ENCODE data around the gene TGFBI. TPM values are rescaled to one million over a fixed set of nuclear protein-coding genes. Genes with fewer than 3 reads are reported as not detected.

TGFBI gene
- total RNA-seq, 1 experiment from 2014 or later, result 142 TPM

- H3K4me1 Mint-ChIP-seq (ENCODE audit: low read depth, unreplicated experiment), result peaks cover 28% of the 10 kb centered on the region
- H3K4me3 Mint-ChIP-seq (ENCODE audit: unreplicated experiment), result no peak overlapping the region
- no peaks in the 10 kb centered on the region; the same call in 1 of the 2 replicates for H3K36me3 ChIP-seq (ENCODE audit: control insufficient read depth, insufficient read depth, low read length)
- no peak overlapping the region for H3K4me3 ChIP-seq (ENCODE audit: low read depth, low read length)
- no peak for DNase-seq
- H3K36me3 Mint-ChIP-seq (ENCODE audit: insufficient read depth, unreplicated experiment), result peaks cover 17% of the 10 kb centered on the region
- no peaks in the 10 kb centered on the region for H3K27me3 ChIP-seq (replicated peaks; ENCODE audit: control insufficient read depth, insufficient read depth, low read length)
- ChIA-PET CTCF (no interaction called here), POLR2A (interaction anchor here (0.6 kb wide), 1 partner anchor 55 kb away, joined by 3 read pairs; no protein-coding TSS in a partner anchor)
- peaks cover 10% of the 10 kb centered on the region for H3K9me3 ChIP-seq
- intact Hi-C loops (cut with micrococcal nuclease; ENCODE audit: unreplicated experiment), result no loop called here
- H3K27ac Mint-ChIP-seq (ENCODE audit: unreplicated experiment), result peak overlapping the region; percentile 40
- TF ChIP-seq, protein P1, sequence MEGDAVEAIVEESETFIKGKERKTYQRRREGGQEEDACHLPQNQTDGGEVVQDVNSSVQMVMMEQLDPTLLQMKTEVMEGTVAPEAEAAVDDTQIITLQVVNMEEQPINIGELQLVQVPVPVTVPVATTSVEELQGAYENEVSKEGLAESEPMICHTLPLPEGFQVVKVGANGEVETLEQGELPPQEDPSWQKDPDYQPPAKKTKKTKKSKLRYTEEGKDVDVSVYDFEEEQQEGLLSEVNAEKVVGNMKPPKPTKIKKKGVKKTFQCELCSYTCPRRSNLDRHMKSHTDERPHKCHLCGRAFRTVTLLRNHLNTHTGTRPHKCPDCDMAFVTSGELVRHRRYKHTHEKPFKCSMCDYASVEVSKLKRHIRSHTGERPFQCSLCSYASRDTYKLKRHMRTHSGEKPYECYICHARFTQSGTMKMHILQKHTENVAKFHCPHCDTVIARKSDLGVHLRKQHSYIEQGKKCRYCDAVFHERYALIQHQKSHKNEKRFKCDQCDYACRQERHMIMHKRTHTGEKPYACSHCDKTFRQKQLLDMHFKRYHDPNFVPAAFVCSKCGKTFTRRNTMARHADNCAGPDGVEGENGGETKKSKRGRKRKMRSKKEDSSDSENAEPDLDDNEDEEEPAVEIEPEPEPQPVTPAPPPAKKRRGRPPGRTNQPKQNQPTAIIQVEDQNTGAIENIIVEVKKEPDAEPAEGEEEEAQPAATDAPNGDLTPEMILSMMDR (IDR thresholded peaks at IDR 0.05; ENCODE audit: insufficient read depth in 1 of 2, low read depth in 1 of 2, low read length in 1 of 2, severe bottlenecking in 1 of 2, unreplicated experiment in 1 of 2), result no peak
- peaks cover 20% of the 10 kb centered on the region for H3K4me1 ChIP-seq
- H3K9me3 Mint-ChIP-seq (ENCODE audit: unreplicated experiment), result peaks cover 15% of the 10 kb centered on the region
- BruUV-seq (replicated peaks), result no TSS peak
- H3K27me3 Mint-ChIP-seq (ENCODE audit: insufficient read depth, unreplicated experiment), result no peaks in the 10 kb centered on the region
These were observed 36.8 kb downstream of the TGFBI start for GRCh38 chr5:136065588-136065987.

DNA sequence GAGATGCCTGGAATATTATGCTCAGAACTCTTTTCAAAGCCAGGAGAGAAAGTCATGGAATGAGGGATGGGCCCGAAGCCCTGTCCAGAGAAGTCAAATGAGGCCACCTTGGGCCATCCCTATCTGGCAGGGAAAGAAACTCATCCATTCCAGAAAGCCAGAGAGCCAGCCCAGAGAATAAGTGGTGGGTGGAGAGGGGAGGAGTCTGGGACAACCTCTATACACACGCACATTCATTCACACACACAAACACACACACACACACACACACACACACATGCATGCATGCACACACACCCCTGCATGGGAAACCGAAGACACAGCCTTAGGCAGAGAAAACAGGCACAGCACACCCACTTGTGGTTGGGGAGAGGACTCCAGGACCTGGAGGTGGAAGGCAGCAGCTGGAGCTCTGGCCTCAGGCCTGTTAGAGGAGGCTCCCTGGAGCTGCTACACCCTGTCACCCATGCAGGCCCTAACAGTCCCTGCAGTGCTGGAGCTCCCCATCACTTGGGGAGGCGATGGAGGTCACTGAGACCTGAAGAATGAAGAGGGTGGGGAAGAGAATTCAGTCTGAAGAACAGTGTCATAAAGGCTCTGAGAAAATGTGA lies 38.0 kb downstream of the TGFBI start:
- peak overlapping the region; percentile 3 for H3K4me3 Mint-ChIP-seq (ENCODE audit: unreplicated experiment)
- BruUV-seq (replicated peaks), result no TSS peak
- Histone ChIP-seq H3K4me3 (ENCODE audit: low read depth, low read length) (no peak overlapping the region), H3K27me3 (replicated peaks; ENCODE audit: control insufficient read depth, insufficient read depth, low read length) (no peaks in the 10 kb centered on the region), H3K4me1 (peaks cover 22% of the 10 kb centered on the region), H3K36me3 (ENCODE audit: control insufficient read depth, insufficient read depth, low read length) (no peaks in the 10 kb centered on the region; the same call in 1 of the 2 replicates), H3K9me3 (peaks cover 10% of the 10 kb centered on the region)
- ChIA-PET POLR2A (no interaction called here), CTCF (interaction anchor here (0.7 to 1.3 kb wide), 8 partner anchors 9 to 146 kb away, joined by 3 to 8 read pairs (median 5); no protein-coding TSS in a partner anchor)
- H3K4me1 Mint-ChIP-seq (ENCODE audit: low read depth, unreplicated experiment), result peaks cover 34% of the 10 kb centered on the region
- H3K36me3 Mint-ChIP-seq (ENCODE audit: insufficient read depth, unreplicated experiment), result peaks cover 11% of the 10 kb centered on the region
- H3K27me3 Mint-ChIP-seq (ENCODE audit: insufficient read depth, unreplicated experiment), result no peaks in the 10 kb centered on the region
- TF ChIP-seq, protein P1 (IDR thresholded peaks at IDR 0.05; ENCODE audit: insufficient read depth in 1 of 2, low read depth in 1 of 2, low read length in 1 of 2, severe bottlenecking in 1 of 2, unreplicated experiment in 1 of 2), result peak; percentile 8 to 18
- intact Hi-C loops (cut with micrococcal nuclease; ENCODE audit: unreplicated experiment), result loop anchor here (1.0 to 2.0 kb wide), 2 partner anchors 16 to 116 kb away; no protein-coding TSS in a partner anchor
- peaks cover 23% of the 10 kb centered on the region for H3K9me3 Mint-ChIP-seq (ENCODE audit: unreplicated experiment)
- H3K27ac Mint-ChIP-seq (ENCODE audit: unreplicated experiment), result peak overlapping the region; percentile 62
- DNase-seq, result peak; percentile 74 to 84

- CTCF ChIA-PET, result interaction anchor here (0.7 to 1.3 kb wide), 8 partner anchors 10 to 145 kb away, joined by 3 to 8 read pairs (median 5); no protein-coding TSS in a partner anchor
- intact Hi-C loops (cut with micrococcal nuclease; ENCODE audit: unreplicated experiment), result loop anchor here (1.0 to 2.0 kb wide), 2 partner anchors 15 to 117 kb away; no protein-coding TSS in a partner anchor
- peaks cover 10% of the 10 kb centered on the region for H3K9me3 ChIP-seq
- no peak overlapping the region for H3K4me3 ChIP-seq (ENCODE audit: low read depth, low read length)
- TF ChIP-seq, protein P1 (IDR thresholded peaks at IDR 0.05; ENCODE audit: insufficient read depth in 1 of 2, low read depth in 1 of 2, low read length in 1 of 2, severe bottlenecking in 1 of 2, unreplicated experiment in 1 of 2), result no peak
- no peak for DNase-seq
- Mint-ChIP-seq H3K4me1 (ENCODE audit: low read depth, unreplicated experiment) (peaks cover 39% of the 10 kb centered on the region), H3K27ac (ENCODE audit: unreplicated experiment) (peak overlapping the region; percentile 62), H3K27me3 (ENCODE audit: insufficient read depth, unreplicated experiment) (no peaks in the 10 kb centered on the region), H3K36me3 (ENCODE audit: insufficient read depth, unreplicated experiment) (peaks cover 11% of the 10 kb centered on the region), H3K4me3 (ENCODE audit: unreplicated experiment) (no peak overlapping the region), H3K9me3 (ENCODE audit: unreplicated experiment) (peaks cover 25% of the 10 kb centered on the region)
- no TSS peak for BruUV-seq (replicated peaks)
- peaks cover 27% of the 10 kb centered on the region for H3K4me1 ChIP-seq
- H3K27me3 ChIP-seq (replicated peaks; ENCODE audit: control insufficient read depth, insufficient read depth, low read length), result no peaks in the 10 kb centered on the region
- no peaks in the 10 kb centered on the region; the same call in 1 of the 2 replicates for H3K36me3 ChIP-seq (ENCODE audit: control insufficient read depth, insufficient read depth, low read length)
- POLR2A ChIA-PET, result no interaction called here
These were observed 38.6 kb downstream of the TGFBI start for GRCh38 chr5:136067422-136067821.
